Measurements from ENCODE around the gene CPSF7.

DNA sequence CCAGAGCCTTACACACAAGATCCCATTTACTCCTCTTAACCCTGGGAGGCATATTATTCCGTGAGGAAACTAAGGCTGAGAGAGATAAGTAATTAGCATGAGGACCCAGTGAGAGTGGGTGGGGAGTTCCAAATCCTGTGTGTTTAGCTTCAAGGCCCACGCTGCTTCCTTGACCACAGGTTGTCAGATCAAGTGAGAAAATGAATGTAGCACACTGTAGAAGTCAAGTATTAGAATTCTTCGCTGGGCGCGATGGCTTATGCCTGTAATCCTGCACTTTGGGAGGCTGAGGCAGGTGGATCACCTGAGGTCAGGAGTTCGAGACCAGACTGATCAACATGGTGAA is 71.9 kb downstream of the CPSF7 start:
- TF ChIP-seq, protein P1, sequence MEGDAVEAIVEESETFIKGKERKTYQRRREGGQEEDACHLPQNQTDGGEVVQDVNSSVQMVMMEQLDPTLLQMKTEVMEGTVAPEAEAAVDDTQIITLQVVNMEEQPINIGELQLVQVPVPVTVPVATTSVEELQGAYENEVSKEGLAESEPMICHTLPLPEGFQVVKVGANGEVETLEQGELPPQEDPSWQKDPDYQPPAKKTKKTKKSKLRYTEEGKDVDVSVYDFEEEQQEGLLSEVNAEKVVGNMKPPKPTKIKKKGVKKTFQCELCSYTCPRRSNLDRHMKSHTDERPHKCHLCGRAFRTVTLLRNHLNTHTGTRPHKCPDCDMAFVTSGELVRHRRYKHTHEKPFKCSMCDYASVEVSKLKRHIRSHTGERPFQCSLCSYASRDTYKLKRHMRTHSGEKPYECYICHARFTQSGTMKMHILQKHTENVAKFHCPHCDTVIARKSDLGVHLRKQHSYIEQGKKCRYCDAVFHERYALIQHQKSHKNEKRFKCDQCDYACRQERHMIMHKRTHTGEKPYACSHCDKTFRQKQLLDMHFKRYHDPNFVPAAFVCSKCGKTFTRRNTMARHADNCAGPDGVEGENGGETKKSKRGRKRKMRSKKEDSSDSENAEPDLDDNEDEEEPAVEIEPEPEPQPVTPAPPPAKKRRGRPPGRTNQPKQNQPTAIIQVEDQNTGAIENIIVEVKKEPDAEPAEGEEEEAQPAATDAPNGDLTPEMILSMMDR (IDR thresholded peaks at IDR 0.05; ENCODE audit: insufficient read depth, low read length, poor library complexity, severe bottlenecking), result no peak
- TF ChIP-seq EZH2phosphoT487 (conservative IDR thresholded peaks at IDR 0.05; ENCODE audit: low read length), result no peak
